ENCODE measurements around the gene MSRB1.

MSRB1 gene

DNA sequence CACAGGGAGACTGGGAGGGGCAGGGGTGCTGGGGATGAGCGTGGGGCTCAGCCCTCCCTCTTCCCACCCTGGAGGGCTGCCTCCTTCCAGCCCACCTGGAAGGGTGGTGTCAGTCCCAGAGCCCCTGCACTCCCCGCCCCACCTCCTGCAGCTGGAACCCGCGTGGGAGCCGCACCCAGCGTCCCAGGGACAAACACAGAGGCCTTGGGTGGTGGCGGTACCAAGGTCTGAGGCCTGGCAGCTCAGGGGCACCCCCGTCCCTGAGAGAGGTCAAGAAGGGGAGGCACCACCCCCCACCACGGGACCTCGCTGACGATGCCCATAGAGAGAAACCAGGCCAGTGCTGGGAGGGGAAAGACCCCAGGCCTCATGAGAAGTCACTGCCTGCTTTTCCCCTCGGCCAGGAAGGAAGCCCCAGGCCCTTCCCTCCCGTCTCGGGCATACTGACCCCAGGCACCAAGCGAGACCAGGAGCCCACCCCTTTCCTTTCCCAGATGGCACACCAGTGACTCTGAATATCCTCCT lies 28.9 kb downstream of the MSRB1 start:
- TF ChIP-seq, protein P1, sequence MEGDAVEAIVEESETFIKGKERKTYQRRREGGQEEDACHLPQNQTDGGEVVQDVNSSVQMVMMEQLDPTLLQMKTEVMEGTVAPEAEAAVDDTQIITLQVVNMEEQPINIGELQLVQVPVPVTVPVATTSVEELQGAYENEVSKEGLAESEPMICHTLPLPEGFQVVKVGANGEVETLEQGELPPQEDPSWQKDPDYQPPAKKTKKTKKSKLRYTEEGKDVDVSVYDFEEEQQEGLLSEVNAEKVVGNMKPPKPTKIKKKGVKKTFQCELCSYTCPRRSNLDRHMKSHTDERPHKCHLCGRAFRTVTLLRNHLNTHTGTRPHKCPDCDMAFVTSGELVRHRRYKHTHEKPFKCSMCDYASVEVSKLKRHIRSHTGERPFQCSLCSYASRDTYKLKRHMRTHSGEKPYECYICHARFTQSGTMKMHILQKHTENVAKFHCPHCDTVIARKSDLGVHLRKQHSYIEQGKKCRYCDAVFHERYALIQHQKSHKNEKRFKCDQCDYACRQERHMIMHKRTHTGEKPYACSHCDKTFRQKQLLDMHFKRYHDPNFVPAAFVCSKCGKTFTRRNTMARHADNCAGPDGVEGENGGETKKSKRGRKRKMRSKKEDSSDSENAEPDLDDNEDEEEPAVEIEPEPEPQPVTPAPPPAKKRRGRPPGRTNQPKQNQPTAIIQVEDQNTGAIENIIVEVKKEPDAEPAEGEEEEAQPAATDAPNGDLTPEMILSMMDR (IDR thresholded peaks at IDR 0.05; ENCODE audit: control insufficient read depth, insufficient read depth, low read depth, low read length, missing control alignments), result no peak
- H3K4me3 ChIP-seq (ENCODE audit: control insufficient read depth, low read depth, low read length), result no peak overlapping the region
- no peak for DNase-seq (ENCODE audit: low read depth)

DNA sequence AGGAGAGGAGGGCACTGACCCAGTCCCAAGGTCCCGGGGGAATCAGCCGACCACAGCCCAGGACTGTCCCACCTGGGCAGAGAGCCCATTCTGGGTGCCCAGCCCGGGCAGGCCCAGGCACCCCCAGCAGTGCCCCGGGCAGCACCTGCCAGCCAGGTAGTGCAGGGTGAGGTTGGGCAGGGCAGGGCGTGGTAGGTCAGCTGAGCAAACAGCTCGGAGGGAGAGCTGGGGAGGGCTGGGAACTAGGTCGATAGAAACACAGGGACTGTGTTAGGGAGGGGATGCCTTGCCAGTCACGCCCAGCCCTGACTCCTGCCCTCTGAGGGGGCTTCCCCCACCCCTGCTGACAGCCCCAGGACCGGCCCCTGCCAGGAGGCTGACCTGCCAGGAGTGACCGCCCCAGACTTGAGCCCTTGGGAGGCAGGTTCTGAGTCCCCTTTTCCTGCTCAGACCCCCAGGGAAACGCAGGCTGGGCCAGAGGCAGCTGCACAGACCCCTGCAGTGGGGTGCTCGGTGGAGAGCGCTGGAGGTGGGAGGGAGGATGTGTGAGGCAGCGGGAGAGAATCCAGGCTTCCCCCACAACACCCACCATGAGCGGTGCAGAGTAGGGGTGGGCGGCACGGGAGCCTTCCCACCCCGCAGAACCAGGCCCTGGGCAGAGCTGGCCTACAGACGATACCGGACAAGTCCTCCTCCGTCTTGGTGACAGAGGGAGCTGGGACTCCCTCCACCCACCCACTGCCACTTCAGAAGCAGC lies 29.5 kb downstream of the MSRB1 start:
- TF ChIP-seq, protein P1 (IDR thresholded peaks at IDR 0.05; ENCODE audit: control insufficient read depth, insufficient read depth, low read depth, low read length, missing control alignments), result no peak
- no peak for DNase-seq (ENCODE audit: low read depth)

DNA sequence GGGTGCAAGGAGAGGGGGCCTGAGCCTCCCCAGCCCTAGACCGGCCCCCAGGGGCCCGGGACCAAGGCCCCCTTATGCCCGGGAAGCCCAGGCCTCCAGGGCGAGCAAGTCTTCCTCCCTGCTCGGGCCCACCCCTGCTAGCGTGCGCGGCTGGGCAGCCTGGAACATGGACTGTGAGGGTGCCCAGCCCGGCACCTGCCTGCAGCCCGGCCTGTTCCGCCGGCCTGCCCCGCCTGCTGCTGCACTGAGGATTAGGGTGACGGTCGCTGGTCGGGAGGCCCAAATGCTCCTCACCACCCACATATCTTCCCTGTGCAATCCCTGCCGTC lies 30.8 kb downstream of the MSRB1 start:
- TF ChIP-seq, protein P1 (IDR thresholded peaks at IDR 0.05; ENCODE audit: control insufficient read depth, insufficient read depth, low read depth, low read length, missing control alignments), result no peak
- DNase-seq (ENCODE audit: low read depth), result no peak
- H3K4me3 ChIP-seq (ENCODE audit: control insufficient read depth, low read depth, low read length), result no peak overlapping the region

More for the DNA sequence above, 29.5 kb downstream of the MSRB1 start:
- H3K4me3 ChIP-seq (ENCODE audit: control insufficient read depth, low read depth, low read length), result no peak overlapping the region

DNA sequence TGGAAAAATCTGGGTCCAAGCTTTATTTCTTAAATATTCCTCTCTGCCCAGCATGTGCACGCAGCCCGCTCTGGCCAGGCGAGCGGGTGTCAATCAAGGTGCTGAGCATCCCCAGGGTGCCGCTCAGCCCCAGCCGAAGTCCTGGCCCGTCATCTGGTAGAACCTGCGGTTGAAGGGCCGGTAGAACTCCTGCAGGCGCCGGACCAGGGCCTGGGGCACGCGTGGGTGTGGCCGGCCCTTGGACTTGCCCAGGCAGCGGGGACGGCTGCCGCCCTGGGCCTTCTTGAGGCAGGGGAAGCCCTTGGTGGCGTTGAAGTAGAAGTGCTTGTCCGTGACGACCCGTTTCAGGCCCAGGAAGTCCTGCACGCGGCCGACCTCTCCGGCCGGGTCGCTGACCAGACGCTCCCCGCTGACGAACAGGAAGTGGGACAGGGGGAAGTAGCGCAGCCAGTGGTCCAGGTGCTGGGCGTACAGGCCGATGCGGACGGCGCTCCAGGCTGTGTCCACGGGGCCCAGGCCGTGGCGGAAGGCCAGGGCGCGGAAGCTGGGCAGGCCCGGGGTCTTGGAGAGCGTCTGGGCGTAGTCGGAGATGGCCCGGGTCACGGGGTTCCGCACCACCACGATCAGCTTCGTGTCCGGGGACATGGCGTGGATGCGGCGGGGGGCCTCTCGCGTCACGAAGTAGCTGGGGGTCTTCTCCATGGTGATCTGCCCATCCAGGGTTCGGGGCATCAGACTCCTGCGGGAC lies 31.4 kb downstream of the MSRB1 start:
- no peak overlapping the region for H3K4me3 ChIP-seq (ENCODE audit: control insufficient read depth, low read depth, low read length)
- no peak for DNase-seq (ENCODE audit: low read depth)
- TF ChIP-seq, protein P1 (IDR thresholded peaks at IDR 0.05; ENCODE audit: control insufficient read depth, insufficient read depth, low read depth, low read length, missing control alignments), result no peak

DNA sequence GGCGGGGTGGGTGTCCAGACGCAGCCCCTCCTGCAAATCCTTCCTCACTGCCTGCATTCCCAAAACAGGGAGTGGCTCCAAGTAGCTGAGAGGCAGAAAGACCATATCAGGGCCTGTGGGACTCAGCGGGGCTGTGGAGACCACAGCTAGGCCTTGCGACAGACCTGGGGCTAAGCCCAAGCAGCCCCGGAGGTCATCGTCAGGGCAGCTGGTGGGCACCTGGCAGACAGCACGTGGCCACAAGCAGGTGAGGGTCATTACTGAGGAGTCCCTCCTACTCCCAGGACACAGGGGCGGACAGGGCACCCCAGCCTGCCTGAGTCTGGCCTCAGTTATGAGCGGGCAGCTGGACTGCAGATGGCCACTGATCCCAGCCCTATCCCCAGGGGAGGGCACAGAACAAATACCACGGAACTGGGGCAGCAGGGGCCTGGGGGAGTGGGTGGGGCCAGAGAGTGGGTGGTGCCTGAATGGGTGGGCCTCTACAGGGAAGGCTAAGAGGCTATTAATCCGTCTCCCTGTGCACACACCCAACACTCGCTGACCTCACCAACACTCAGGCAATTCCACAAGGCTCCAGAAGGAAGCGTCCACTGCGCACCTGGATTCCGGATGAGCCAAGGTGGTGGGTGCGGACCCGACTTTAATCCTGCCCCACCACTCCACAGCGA lies 33.3 kb downstream of the MSRB1 start:
- H3K4me3 ChIP-seq (ENCODE audit: control insufficient read depth, low read depth, low read length), result no peak overlapping the region
- TF ChIP-seq, protein P1 (IDR thresholded peaks at IDR 0.05; ENCODE audit: control insufficient read depth, insufficient read depth, low read depth, low read length, missing control alignments), result no peak
- no peak for DNase-seq (ENCODE audit: low read depth)

DNA sequence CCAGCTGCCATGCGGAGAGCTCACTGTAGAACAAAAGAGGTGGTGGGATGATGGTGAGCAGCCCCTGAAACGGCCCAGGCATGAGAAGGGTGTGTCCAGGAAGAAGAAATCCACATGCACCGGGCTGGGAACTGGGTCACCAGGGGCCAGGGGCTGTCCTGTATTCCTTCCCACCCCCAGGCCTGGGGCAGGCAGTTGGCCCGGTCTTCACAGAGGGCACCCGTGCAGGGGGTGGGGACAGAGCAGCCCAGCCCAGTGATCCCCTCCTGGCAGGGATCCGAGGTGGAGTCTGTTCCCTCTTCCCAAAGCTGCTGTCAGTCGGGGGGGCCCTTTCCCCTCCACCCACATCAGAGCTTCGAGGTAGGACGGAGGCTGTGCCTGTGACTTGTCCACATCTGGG lies 34.0 kb downstream of the MSRB1 start:
- no peak overlapping the region for H3K4me3 ChIP-seq (ENCODE audit: control insufficient read depth, low read depth, low read length)
- DNase-seq (ENCODE audit: low read depth), result no peak
- TF ChIP-seq, protein P1 (IDR thresholded peaks at IDR 0.05; ENCODE audit: control insufficient read depth, insufficient read depth, low read depth, low read length, missing control alignments), result no peak

All from AG09309 (cell line).